Stimulated activated CD8-positive, alpha-beta memory T cell treated with anti-CD3 and anti-CD28 coated beads, Interleukin-15, amount 100 ng/mL, for 48 hours (primary cell): ENCODE measurements around the gene SUMO1.

Source experiments
- DNase-seq, 2 donors: peaks; one replicate each; pipeline ENCODE4 v3.0.0-alpha.2; 2020; ENCODE audit warnings: low read depth in 2 of 2

SUMO1 gene

DNA sequence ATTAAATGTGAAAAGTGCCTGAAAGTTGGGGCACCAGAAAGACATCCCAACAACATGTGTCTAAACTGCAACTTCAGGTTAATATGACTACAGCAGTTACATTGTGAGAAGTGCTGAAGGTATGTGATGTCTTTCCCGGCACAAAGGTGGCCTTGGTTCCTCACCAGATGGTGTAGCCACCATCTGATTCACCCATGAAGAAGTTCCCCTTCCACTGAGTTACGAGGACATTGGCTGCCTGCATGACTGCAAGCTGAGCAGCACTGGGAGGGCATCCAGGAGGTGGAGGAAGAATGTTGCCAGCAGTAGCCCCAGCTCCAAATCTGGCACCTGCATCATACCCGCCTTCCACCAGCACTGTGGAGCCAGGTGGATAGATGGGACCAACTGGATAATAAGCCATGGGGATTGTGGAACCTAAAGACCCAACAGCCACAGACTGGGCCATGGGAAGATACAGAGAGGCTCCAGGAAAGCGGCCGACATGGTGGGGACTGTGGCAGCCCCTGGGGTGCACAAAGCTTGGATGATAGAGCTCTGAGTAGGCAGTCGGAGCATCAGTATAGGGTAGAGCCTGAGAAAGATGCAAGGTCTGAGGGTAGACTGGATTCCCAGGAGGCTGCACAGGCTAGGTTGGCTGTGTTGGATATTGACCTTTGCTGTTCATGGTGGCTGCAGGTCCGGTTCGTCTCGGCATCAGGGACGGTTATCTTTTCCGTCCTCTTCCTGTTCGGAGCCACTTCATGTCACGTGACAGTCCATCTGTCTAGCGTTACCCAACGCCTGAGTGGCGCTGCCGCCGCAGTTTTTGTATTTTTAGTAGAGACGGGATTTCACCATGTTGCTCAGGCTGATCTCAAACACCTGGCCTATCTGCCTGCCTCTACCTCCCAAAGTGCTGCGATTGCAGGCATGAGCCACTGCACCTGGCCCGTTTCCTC is 36.9 kb downstream of the SUMO1 start:
- DNase-seq: no peak

DNA sequence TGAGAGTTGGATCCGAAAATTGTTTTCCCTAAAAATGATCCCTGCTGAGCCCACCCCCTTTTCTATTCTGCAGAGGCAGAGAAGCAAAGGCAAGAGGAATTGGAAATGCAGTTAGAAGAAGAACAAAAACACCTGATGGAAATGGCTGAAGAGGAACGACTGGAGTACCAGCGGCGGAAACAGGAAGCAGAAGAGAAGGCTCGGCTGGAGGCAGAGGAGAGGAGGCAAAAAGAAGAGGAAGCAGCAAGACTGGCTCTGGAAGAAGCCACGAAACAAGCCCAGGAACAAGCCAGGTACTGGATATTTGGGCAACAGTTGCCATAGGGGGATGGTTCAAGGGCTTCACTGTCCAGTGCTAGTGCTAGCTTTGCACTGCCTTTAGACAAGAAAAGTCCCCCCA is 41.7 kb downstream of the SUMO1 start:
- no peak for DNase-seq

- DNase-seq: no peak
Measured at GRCh38 chr2:202194418-202194817, 44.0 kb downstream of the SUMO1 start.

GRCh38 chr2:202193881-202194353 is 44.5 kb downstream of the SUMO1 start:
- no peak for DNase-seq

DNA sequence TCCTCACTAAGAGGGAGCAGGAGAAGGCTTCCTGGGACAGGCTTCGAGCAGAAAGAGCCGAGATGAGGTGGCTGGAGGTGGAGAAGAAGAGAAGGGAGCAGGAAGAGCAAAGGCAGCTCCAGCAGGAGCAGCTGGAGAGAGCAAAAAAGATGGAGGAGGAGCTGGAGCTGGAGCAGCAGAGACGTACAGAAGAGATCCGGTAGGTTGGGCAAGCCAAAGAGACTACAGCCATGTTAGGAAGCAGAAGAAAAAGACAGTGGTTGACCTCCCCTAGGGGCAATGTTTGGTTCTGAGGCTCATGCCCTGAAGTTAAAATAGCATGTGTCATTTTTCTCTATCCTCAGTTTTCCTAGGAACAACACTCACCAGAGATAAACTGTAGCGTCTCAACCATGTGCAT is 45.1 kb downstream of the SUMO1 start:
- no peak for DNase-seq

- DNase-seq: no peak
Measured at GRCh38 chr2:202187570-202187969, 50.8 kb downstream of the SUMO1 start.

DNA sequence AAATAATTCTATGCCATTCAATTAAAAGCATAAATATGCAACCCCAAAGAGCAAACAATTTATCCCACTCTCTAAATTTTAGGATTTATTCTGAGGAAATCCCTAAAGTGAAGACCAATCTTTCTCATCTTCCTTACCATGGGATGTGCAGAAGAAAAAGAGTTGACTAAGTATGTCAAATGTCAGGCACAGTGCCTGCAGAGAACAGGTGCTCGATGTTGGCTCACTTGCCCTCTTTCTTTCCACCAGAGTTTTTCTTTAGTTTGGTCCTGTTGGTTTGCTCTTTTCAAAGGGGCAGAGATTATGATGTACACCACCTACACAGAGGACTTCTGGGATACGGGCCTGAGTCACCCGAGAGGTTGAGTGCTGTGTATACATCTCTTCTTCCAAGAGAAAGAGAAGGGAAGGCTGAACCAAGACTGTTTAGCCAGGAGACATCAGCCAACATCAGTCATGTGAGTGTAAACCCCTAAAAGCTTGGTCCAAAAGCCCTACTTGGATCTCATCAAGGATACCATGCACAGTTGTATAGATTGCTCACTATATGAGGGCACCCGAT is 51.7 kb downstream of the SUMO1 start:
- no peak for DNase-seq

- DNase-seq: no peak
Measured at GRCh38 chr2:202185156-202185555, 53.2 kb downstream of the SUMO1 start.

DNA sequence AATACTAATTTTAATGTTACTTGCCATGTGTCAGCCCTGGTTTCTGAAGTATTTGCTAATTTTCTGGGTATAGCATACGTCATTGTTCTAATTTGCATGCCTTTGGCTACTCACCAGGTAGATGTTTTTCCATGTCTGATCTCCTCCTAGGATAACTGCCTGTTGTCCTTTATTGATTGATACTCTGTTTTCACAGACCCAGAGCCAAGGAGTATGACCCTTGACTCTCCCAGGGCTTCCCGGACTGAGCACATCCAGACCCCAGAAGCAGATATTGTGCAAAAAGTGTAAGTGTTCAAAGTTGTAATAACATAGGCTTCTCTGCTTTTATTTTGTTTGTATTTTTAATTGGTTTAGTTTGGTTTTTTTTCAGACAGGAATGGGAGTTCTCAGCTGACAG is 53.8 kb downstream of the SUMO1 start:
- DNase-seq: no peak

- peak in 1 of 2 donors; percentile 25 for DNase-seq
Measured at GRCh38 chr2:202178346-202178958, 59.9 kb downstream of the SUMO1 start.

DNA sequence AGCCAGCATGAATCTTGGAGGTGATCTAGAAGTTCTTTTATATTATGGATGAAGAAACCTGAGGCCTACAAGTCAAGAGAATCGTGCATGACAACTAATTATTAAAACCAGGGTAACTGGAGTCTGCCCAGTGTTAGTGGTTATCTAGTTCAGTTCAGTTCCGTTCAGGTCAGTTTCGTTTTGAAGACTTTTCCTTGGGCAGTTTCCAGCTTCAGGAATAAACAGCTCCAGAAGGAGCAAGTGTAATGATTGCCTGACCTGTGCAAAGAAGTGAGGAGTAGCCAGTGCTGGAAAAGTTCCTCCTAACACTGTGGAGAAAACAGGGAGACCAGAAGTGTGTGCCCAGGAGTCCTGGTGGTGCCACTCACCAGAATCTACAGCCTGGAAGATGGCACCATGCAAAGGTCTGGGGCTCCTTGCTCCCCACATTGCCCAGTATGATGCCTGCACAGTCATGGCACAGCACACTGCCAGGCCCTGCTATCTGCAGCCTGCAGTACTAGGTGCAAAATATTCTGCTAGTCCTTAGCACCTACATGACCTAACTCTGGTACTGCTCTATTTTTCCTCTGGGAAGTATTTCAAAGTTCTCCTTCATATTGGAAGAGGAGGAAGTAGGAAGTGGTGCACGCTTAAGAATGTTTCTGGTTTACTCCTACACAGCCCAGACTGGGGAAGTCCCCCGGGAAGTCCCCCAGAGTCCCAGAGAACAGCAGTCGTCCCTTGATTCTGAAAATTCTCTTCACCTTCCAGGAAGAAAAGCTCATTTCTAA is 65.8 kb downstream of the SUMO1 start:
- peak; percentile 37 to 52 for DNase-seq

- DNase-seq: no peak
Measured at GRCh38 chr2:202171241-202171825, 67.1 kb downstream of the SUMO1 start.

DNA sequence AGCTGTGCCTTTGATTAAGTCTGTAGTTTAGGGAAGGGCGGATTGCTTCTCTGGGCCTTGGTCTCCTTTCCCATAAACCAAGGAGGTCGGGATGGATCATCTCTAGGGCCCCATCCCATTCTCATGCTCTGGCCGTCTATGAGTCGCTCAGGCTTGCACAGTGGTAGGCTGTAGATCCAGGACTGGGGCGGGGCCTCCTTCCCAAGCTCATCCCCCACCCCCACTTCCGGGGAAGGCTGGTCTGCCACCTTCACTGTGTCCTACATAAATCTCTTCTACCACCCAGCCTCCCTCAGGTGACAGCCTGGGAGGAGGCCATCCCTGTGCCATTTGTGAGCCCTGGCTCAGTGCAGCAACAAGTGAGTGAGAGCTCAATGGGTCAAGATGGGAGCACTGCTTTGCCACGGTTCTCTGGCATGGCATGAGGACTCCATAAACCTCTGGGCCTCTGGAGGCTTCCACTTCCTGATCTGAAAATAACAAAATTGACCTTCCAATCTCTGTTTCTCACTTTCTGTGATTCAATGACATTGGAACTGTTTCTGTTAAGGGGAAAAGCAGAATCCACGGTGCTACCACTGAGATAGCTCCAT is 68.5 kb downstream of the SUMO1 start:
- no peak for DNase-seq

GRCh38 chr2:202169131-202169530 is 69.3 kb downstream of the SUMO1 start:
- no peak for DNase-seq

DNA sequence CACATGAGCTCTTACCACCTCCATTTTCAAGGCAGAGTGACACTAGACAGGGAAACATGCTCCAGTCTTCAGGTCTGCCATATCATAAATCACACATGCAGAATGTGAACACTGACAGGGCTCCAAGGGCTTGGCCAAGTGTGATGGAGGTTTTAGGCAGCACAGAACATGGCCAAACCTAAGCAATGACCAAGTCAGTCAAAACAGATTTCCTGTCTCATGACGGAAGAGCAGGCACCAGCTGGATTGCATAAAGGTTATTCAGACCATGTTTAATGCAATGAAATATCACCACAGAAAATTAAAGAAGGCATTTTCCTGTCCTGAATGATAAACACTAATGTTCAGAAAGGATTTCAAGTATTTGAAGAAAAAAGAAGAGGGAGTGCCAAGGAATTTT is 72.5 kb downstream of the SUMO1 start:
- DNase-seq: no peak

- DNase-seq: no peak
Measured at GRCh38 chr2:202165208-202165607, 73.2 kb downstream of the SUMO1 start.

DNA sequence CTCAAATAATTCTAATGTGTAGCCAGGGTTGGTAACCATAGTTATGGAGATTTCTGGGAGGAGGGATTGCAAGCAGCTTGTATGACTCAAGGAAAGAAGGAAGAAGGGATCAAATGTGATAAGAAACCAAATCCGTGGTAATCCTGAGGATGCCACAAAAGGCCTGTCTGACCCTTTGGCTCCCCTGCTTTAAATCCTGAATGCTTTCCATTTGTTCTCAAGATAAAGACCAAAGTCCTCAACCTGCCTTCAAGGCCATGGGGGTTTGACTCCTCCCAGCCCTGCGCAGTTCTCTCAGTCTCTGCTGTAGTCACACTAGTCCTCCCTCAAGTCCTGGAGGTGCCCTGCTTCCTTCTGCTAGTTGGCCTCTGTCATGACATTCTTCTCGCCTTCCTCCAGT is 74.0 kb downstream of the SUMO1 start:
- no peak for DNase-seq

DNA sequence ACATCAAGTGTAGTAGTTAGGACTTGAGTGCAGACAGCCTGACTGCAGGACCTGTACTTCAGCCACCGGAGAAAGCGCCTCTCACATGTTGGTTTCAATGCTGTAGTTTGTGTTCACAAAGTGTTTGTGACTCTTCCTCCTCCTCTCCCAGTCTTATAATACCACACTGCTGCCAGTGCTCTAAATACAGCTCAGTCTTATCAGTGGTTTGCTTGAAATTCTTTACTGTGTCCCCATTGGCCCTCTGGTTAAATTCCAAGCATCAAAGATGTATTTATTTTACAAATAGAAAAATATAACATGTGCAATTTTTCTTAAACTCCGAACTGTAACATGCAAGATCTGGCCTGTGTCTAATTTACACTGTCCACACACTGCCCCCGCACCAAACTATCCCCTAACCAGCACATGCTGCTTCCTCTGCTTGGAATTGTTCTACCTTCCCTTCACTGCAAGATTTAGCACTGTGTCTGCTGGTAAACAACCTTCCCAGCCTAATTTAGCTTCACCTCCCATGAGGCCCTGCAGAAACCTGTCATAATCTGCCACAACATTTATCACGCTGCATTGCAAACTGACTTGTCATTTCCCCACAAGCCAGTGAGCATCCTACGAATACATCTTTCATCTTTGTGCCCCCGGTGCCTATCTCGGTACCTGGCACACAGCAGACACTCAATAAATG is 77.1 kb downstream of the SUMO1 start:
- no peak for DNase-seq

- DNase-seq: no peak
Measured at GRCh38 chr2:202158796-202159195, 79.6 kb downstream of the SUMO1 start.

GRCh38 chr2:202157211-202157990 is 81.0 kb downstream of the SUMO1 start:
- no peak for DNase-seq
